Endodermal cell (in vitro differentiated cells): ENCODE measurements around the gene CRABP2. TPM values are rescaled to one million over a fixed set of nuclear protein-coding genes. Genes with fewer than 3 reads are reported as not detected.

Experiments
- DNase-seq: peaks from one replicate; pipeline ENCODE4 v3.0.0-alpha.2; 2017
- H3K27ac ChIP-seq: 2 replicates; pipeline ENCODE4 v1.5.1; 2013; ENCODE audit warnings: mild to moderate bottlenecking, low read depth, low read length, moderate library complexity
- H3K27me3 ChIP-seq: 2 replicates; pipeline ENCODE4 v1.6.1; 2013; ENCODE audit warnings: mild to moderate bottlenecking, low read length, moderate library complexity; ENCODE audit not compliant: insufficient read depth, control insufficient read depth, poor library complexity, severe bottlenecking
- H3K36me3 ChIP-seq: 2 replicates; pipeline ENCODE4 v1.7.0; 2013; ENCODE audit warnings: mild to moderate bottlenecking, low read length, moderate library complexity; ENCODE audit not compliant: control insufficient read depth, insufficient read depth
- H3K4me1 ChIP-seq: one replicate; pipeline ENCODE4 v1.7.0; 2013; ENCODE audit warnings: low read length; ENCODE audit not compliant: control insufficient read depth, insufficient read depth
- H3K4me3 ChIP-seq: 2 replicates; pipeline ENCODE4 v1.5.1; 2013; ENCODE audit warnings: mild to moderate bottlenecking, low read length, moderate library complexity
- H3K9ac ChIP-seq: 2 replicates; pipeline ENCODE4 v1.6.1; 2013; ENCODE audit warnings: mild to moderate bottlenecking, low read length, moderate library complexity; ENCODE audit not compliant: poor library complexity, severe bottlenecking; ENCODE audit errors: extremely low read depth
- H3K9me3 ChIP-seq: 2 replicates; pipeline ENCODE4 v1.6.1; 2013; ENCODE audit warnings: mild to moderate bottlenecking, low read length, moderate library complexity; ENCODE audit not compliant: control insufficient read depth
- H3K27ac Mint-ChIP-seq: 2 replicates; pipeline ENCODE4 v1.8.0; 2020; ENCODE audit warnings: mixed read lengths
- H3K27me3 Mint-ChIP-seq: 2 replicates; pipeline ENCODE4 v1.8.0; 2021; ENCODE audit warnings: mild to moderate bottlenecking, mixed read lengths; ENCODE audit not compliant: insufficient read depth
- H3K36me3 Mint-ChIP-seq: 2 replicates; pipeline ENCODE4 v1.8.0; 2020; ENCODE audit warnings: low read depth, mixed read lengths
- H3K4me1 Mint-ChIP-seq: 2 replicates; pipeline ENCODE4 v1.8.0; 2020; ENCODE audit warnings: mixed read lengths
- H3K4me3 Mint-ChIP-seq: 2 replicates; pipeline ENCODE4 v1.8.0; 2020; ENCODE audit warnings: mild to moderate bottlenecking, moderate library complexity, mixed read lengths
- H3K9me3 Mint-ChIP-seq: 2 replicates; pipeline ENCODE4 v1.8.0; 2020; ENCODE audit warnings: mild to moderate bottlenecking, mixed read lengths
- CTCF ChIP-seq: fragments of 200-600 bp; sonication (generic); conservative IDR thresholded peaks from 2 replicates; pipeline ENCODE4 v1.5.0; 2021; ENCODE audit warnings: antibody characterized with exemption, mild to moderate bottlenecking
- WGBS, 2 experiments: methylation state at CpG; one replicate each; pipeline versions ENCODE4 v1.1.5 to v1.1.7; 2013; ENCODE audit warnings: missing lambda C conversion rate in 2 of 2, mixed read lengths in 1 of 2; ENCODE audit not compliant: insufficient coverage in 1 of 2, insufficient read length in 1 of 2; 5-methylcytosine and 5-hydroxymethylcytosine counted together
- total RNA-seq, 2 donors: library from RNA; stranded (reverse); fragmentation: NEBNext Ultra II Directional in 1 of 2; extraction: Animal tissue kit (Norgen Biotek cat#: 25700) in 1 of 2; gene quantifications; 2 replicates in 1 of 2; 3 replicates in 1 of 2; pipeline ENCODE4 v1.2.1, GENCODE V29; 2021

CRABP2 gene
- total RNA-seq, 2 donors from 2014 or later, result 243 to 780 TPM

GRCh38 chr1:156666862-156667609 is 38.3 kb downstream of the CRABP2 start:
- H3K27ac Mint-ChIP-seq, result peak overlapping the region; percentile 92
- WGBS, 2 experiments, result 91 to 95% methylated on average over 6 to 9 of the region's 9 CpGs
- H3K4me3 ChIP-seq, result no peak overlapping the region
- no peaks in the 10 kb centered on the region for H3K27me3 ChIP-seq
- no peaks in the 10 kb centered on the region for H3K27me3 Mint-ChIP-seq
- peaks cover 5% of the 10 kb centered on the region for H3K36me3 ChIP-seq
- peak; percentile 74 for DNase-seq
- no peaks in the 10 kb centered on the region for H3K9me3 ChIP-seq
- H3K4me1 Mint-ChIP-seq, result peaks cover 61% of the 10 kb centered on the region
- peaks cover 11% of the 10 kb centered on the region for H3K36me3 Mint-ChIP-seq
- H3K27ac ChIP-seq, result peak overlapping the region; percentile 84
- no peak for TF ChIP-seq CTCF
- H3K4me1 ChIP-seq, result peaks cover 19% of the 10 kb centered on the region
- H3K4me3 Mint-ChIP-seq, result no peak overlapping the region
- H3K9me3 Mint-ChIP-seq, result no peaks in the 10 kb centered on the region
- no peak overlapping the region for H3K9ac ChIP-seq

- Histone ChIP-seq H3K4me1 (peaks cover 25% of the 10 kb centered on the region), H3K9me3 (no peaks in the 10 kb centered on the region), H3K27me3 (no peaks in the 10 kb centered on the region), H3K27ac (peak overlapping the region; percentile 95), H3K36me3 (no peaks in the 10 kb centered on the region), H3K4me3 (no peak overlapping the region), H3K9ac (no peak overlapping the region)
- 75 to 87% methylated on average over 3 of the region's 3 CpGs for WGBS, 2 experiments
- TF ChIP-seq CTCF, result no peak
- no peak overlapping the region for H3K4me3 Mint-ChIP-seq
- peak overlapping the region; percentile 72 for H3K27ac Mint-ChIP-seq
- peak; percentile 65 for DNase-seq
- H3K4me1 Mint-ChIP-seq, result peaks cover 74% of the 10 kb centered on the region
- H3K9me3 Mint-ChIP-seq, result no peaks in the 10 kb centered on the region
- no peaks in the 10 kb centered on the region for H3K27me3 Mint-ChIP-seq
- H3K36me3 Mint-ChIP-seq, result no peaks in the 10 kb centered on the region
Measured at GRCh38 chr1:156665539-156665938, 39.8 kb downstream of the CRABP2 start.

GRCh38 chr1:156664767-156665411 is 40.5 kb downstream of the CRABP2 start:
- H3K27me3 ChIP-seq, result no peaks in the 10 kb centered on the region
- 53 to 58% methylated on average over 9 to 14 of the region's 16 CpGs for WGBS, 2 experiments
- Mint-ChIP-seq H3K4me3 (no peak overlapping the region), H3K27me3 (no peaks in the 10 kb centered on the region), H3K4me1 (peaks cover 79% of the 10 kb centered on the region), H3K9me3 (no peaks in the 10 kb centered on the region), H3K27ac (peak overlapping the region; percentile 85), H3K36me3 (no peaks in the 10 kb centered on the region)
- peaks cover 28% of the 10 kb centered on the region for H3K4me1 ChIP-seq
- peak overlapping the region; percentile 95 for H3K27ac ChIP-seq
- H3K36me3 ChIP-seq, result no peaks in the 10 kb centered on the region
- H3K4me3 ChIP-seq, result no peak overlapping the region
- no peak overlapping the region for H3K9ac ChIP-seq
- peak; percentile 84 for DNase-seq
- H3K9me3 ChIP-seq, result no peaks in the 10 kb centered on the region
- no peak for TF ChIP-seq CTCF
